HPDE6-E6E7 (cell line): ENCODE data around the gene PRSS1.
"Not testable (repeated sequence)": the region's sequence is repeated elsewhere in the genome, so short reads cannot be mapped to it uniquely, and the experiment has no call there.

Experiments
- DNase-seq: peaks from one replicate; pipeline ENCODE4 v3.0.0; 2011; ENCODE audit warnings: missing footprints; ENCODE audit errors: extremely low spot score

Gene PRSS1

DNA sequence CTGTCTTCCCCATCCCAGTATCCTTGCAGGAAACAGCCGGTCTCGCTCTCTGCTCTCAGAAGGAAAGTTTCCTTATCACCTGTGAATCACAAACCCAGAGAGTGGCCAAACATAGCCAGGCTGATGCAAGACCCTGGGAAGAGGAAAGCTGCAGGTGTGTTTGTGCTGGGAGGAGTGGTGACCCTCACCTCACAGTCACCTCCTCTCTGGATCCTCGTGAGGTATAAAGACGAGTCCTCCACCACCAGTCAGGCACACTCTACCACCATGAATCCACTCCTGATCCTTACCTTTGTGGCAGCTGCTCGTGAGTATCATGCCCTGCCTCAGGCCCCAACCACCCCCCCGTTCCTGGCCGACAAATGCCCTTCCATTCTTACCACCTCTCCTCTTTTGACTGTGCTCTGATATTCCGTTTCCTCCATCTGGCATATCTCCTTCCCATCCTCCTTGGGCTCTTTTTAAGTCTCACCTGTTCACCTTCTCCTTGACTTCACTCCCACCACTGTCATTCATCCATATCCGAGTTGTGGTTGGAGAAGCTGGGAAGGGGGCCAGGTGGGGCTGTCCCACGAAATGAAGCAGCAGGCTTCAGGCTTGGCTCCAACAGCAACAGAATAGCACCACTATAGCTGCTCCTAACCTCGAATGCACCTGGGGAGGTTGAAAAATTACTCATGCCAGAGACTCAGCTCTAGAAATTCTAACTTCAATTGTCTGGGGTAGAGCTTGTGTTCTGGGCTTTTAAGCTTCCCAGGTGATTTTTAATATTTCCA, at the start of gene PRSS1:
TSS of gene PRSS1 (plus strand) at position 255 of the 776 bp plus-strand sequence. CDS start at position 268, 13 bp downstream.
- no peak for DNase-seq

- not testable (repeated sequence) for DNase-seq
Observed at GRCh38 chr7:142700935-142701334, 48.3 kb upstream of the PRSS1 start.

DNA sequence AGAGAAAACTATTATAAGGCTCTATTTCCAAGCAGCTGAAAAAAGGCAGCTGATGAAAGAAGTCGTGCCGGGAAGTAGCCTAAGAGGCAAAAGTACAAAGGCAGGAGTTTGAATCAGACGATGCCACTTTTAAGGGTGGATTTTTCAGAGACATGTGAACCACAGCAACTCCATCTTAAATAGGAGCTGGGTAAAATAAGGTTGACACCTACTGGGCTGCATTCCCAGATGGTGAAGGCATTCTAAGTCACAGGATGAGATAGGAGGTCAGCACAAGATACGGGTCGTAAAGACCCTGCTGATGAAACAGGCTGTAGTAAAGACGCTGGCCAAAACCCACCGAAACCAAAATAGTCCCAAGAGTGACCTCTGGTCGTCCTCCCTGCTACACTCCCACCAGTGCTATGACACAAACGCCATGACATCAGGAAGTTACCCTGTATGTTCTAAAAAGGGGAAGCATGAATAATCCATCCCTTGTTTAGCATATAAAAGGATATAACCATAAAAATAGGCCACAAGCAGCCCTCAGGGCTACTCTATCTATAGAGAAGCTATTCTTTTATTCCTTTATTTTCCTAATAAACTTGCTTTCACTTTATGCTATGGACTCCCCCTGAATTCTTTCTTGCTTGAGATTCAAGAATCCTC, 45.5 kb upstream of the PRSS1 start:
- DNase-seq = no peak

- not testable (repeated sequence) for DNase-seq
Observed at GRCh38 chr7:142708726-142709125, 40.5 kb upstream of the PRSS1 start.

DNA sequence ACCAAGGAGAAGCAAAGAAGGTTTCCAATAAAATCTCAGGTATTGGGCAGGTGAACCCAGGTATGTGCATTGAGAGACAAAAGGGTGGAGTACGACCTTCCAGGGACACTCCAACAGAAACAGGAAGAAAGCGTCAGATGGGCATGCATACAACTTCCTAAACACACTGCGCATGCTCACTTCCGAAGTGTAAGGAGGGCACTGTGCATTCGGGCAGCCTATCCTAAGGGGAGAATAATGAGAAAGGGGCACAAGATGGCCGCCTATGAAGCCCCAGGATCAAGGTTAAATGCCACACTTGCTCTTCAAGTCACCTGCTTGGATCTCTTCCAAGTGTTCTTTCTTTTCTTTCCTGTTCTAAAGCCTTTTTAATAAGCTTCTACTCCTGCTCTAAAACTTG, 39.4 kb upstream of the PRSS1 start:
- no peak for DNase-seq

- no peak for DNase-seq
Observed at GRCh38 chr7:142711196-142711595, 38.1 kb upstream of the PRSS1 start.

- peak; percentile 16 for DNase-seq
Observed at GRCh38 chr7:142711746-142712616, 37.3 kb upstream of the PRSS1 start.

- DNase-seq = no peak
Observed at GRCh38 chr7:142712617-142712957, 36.7 kb upstream of the PRSS1 start.

- DNase-seq = no peak
Observed at GRCh38 chr7:142714375-142714774, 34.9 kb upstream of the PRSS1 start.

- no peak for DNase-seq
Observed at GRCh38 chr7:142716596-142716995, 32.7 kb upstream of the PRSS1 start.

DNA sequence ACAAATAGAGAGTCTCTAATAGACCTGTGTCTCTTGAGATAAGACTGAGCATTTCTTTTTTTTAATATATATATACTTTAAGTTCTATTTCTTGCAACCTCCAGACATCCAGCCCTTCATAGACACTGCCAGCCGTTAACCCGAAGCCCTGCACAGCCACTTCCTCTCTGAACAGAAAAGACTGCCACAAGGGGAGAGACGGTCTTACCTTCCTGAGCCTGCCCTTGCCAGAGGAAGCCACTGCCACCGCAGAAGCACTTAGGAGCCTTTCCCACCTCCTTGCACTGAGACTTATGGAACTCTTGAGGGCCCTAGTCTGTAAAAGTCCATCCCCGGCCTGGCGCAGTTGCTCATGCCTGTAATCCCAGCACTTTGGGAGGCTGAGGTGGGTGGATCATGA, 31.8 kb upstream of the PRSS1 start:
- DNase-seq = no peak

GRCh38 chr7:142718313-142718712, 31.0 kb upstream of the PRSS1 start:
- DNase-seq = no peak

DNA sequence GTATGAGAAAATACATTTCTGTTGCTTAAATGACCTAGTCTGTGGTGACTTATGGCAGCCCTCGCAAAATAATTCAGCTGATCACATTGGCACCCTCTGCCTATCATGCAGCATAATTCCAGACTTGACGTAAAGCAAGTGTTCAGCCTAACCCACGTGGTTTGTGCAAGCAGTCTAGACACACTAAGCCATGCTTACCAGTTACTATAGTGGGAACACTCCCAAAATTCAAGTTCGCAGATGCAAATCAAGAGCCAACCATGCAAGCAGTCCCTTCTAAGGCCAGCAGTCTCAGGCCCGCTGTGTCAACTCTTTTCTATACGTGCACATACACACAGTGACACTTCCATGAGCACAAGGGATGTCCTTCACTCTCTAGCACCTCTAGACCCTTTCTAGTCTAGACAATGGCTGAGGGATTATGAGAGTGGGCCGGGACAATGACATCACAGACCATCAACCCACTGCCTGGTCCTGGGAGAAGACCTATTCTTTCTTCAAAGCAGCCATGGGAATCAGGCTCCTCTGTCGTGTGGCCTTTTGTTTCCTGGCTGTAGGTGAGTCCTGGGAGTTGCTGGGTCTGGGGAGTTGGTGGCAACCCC, 29.0 kb upstream of the PRSS1 start:
- DNase-seq = no peak

- DNase-seq = no peak
Observed at GRCh38 chr7:142720986-142721385, 28.3 kb upstream of the PRSS1 start.

GRCh38 chr7:142722248-142722794, 27.0 kb upstream of the PRSS1 start:
- DNase-seq = no peak

DNA sequence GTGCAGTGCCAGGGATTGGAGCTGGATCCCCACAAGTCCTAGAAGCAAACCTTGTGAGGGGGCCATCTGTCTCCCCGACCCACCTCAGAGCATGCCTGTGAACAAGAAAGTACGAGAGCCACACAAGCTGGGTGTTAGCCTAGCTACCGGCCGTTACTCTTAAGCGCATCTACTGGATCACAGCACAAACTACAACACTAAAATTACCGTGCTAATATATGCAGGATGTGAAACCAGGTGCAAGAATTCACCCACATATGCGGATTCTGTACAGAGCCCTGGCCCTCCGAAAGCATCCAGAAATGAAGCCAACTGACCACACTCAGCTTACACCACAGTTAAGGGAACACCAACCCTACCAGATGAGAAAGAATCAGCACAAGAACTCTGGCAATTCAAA, 16.0 kb upstream of the PRSS1 start:
- DNase-seq = no peak

- no peak for DNase-seq
Observed at GRCh38 chr7:142739923-142740492, 9.3 kb upstream of the PRSS1 start.

- no peak for DNase-seq
Observed at GRCh38 chr7:142740786-142741185, 8.5 kb upstream of the PRSS1 start.

GRCh38 chr7:142741932-142742331, 7.3 kb upstream of the PRSS1 start:
- not testable (repeated sequence) for DNase-seq

DNA sequence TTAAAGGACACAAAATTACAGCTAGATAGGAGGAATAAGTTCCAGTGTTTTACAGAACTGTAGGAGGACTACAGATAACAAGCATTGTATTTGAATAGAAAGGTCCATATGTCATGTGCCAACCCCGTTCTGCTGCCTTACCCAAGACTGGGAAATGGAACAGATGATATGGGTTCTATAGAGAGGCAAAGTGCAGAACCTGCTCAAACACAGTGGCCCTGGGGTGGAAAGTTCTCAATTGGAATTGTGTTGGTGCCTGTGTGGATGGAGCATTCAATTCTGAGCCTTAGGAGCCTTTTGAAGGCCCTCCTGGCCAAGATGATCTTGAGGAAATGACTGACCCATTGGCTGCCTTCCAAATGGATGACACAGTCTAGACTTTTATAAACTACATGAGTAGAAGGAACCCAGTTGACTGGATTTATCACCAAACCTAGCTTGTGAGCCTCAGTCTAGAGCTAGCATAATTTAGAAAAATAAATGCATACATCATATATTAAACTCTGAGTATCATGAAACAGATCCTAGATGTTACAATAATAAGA, 4.1 kb upstream of the PRSS1 start:
- DNase-seq = no peak

- DNase-seq = no peak
Observed at GRCh38 chr7:142745745-142746144, 3.5 kb upstream of the PRSS1 start.
